Sigmoid colon (tissue), 4 donors: Measurements from ENCODE around the gene TBC1D22A.

ENCODE experiments used
- EP300 ChIP-seq, 4 donors: sonication (generic); formaldehyde crosslinking; IDR thresholded peaks; one replicate each; pipeline ENCODE4 v1.6.1; 2017; ENCODE audit warnings: antibody characterized with exemption in 4 of 4
- POLR2A ChIP-seq, 2 donors: fragments of 450-650 bp; IDR thresholded peaks; one replicate each; pipeline ENCODE4 v1.6.1; 2016; ENCODE audit warnings: antibody characterized with exemption in 2 of 2, mild to moderate bottlenecking in 2 of 2, moderate library complexity in 2 of 2
- POLR2AphosphoS5 ChIP-seq, 4 donors: sonication (generic); formaldehyde crosslinking; IDR thresholded peaks; one replicate each; pipeline ENCODE4 v1.6.1; 2017; ENCODE audit warnings: antibody characterized with exemption in 4 of 4
- TF ChIP-seq, protein P1 (sequence below), 4 experiments: fragments of 450-650 bp in 3 of 4; fragments of 200-600 bp in 1 of 4; IDR thresholded peaks; one replicate each; pipeline ENCODE4 v1.5.1; 2016 to 2019; ENCODE audit warnings: antibody characterized with exemption in 4 of 4, mild to moderate bottlenecking in 3 of 4, moderate library complexity in 2 of 4

DNA sequence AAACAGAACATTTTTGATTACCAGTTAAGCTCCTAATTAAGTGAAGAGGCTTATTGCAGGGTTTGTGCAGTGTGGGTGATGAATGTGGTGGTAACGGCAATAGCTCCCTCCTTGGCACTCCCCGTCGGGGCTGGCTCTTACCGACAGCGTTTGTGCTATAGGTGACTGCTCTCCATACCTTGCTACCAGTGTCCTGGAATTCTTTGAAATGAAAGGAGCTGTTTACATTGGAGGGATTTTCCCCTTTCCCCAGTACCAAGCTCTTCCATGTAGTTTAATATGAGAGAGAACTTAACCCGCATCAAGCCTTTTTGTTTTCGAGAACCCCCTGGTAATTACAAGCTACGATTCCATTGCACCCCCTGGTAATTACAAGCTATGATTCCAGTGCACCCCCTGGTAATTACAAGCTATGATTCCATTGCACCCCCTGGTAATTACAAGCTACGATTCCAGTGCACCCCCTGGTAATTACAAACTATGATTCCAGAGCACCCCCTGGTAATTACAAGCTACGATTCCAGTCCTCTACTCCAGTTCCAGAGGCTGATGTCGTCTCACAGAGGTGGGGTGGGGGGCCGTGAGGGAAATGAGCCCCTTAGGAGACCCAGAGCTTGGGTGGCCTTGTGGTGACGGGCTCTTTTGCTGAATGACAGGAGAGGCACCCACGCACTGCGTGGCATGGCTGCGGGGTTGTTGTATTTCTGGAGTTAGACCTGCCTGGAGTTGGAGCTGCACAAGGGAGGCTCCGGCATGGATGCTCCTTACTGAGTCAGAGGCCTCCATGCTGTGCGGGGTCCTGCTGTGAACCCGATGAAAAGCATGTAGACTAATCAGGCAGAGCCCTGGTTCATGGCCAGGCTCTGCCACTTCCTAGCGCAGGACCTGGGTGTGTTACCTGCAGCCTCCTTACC, 205.3 kb downstream of the TBC1D22A start:
- TF ChIP-seq, protein P1, sequence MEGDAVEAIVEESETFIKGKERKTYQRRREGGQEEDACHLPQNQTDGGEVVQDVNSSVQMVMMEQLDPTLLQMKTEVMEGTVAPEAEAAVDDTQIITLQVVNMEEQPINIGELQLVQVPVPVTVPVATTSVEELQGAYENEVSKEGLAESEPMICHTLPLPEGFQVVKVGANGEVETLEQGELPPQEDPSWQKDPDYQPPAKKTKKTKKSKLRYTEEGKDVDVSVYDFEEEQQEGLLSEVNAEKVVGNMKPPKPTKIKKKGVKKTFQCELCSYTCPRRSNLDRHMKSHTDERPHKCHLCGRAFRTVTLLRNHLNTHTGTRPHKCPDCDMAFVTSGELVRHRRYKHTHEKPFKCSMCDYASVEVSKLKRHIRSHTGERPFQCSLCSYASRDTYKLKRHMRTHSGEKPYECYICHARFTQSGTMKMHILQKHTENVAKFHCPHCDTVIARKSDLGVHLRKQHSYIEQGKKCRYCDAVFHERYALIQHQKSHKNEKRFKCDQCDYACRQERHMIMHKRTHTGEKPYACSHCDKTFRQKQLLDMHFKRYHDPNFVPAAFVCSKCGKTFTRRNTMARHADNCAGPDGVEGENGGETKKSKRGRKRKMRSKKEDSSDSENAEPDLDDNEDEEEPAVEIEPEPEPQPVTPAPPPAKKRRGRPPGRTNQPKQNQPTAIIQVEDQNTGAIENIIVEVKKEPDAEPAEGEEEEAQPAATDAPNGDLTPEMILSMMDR (IDR thresholded peaks at IDR 0.05) = no peak
- no peak for TF ChIP-seq POLR2A (IDR thresholded peaks at IDR 0.05)
- no peak for TF ChIP-seq POLR2AphosphoS5 (IDR thresholded peaks at IDR 0.05)
- TF ChIP-seq EP300 (IDR thresholded peaks at IDR 0.05) = no peak
